ENCODE results near the gene CAMTA1. TPM values are rescaled to one million over a fixed set of nuclear protein-coding genes. Genes with fewer than 3 reads are reported as not detected.

CAMTA1 gene
- total and polyA plus RNA-seq, 9 of the 15 experiments (the other 6 are each of a cell fraction or from before 2014, with no cell fraction given) = 43.9 to 161 (median 65.9) TPM

- Histone ChIP-seq H3K27me3 (ENCODE audit: control insufficient read depth in 2 of 2, insufficient read depth in 2 of 2, low read length in 2 of 2) (peaks cover 29 to 36% of the 10 kb centered on the region in 2 experiments; a peak in 4 of 5 replicates), H3K4me3 (no peak overlapping the region), H3K4me1 (replicated peaks in 1 of 2; ENCODE audit: control insufficient read depth in 2 of 2, insufficient read depth in 2 of 2, low read length in 2 of 2) (peaks cover 4 to 20% of the 10 kb centered on the region in 2 experiments), H2AFZ (ENCODE audit: low read depth, low read length) (no peak overlapping the region), H3K9me3 (replicated peaks; ENCODE audit: control insufficient read depth, insufficient read depth, low read depth, low read length) (no peaks in the 10 kb centered on the region), H3K9me1 (ENCODE audit: control insufficient read depth, insufficient read depth, low read length) (no peaks in the 10 kb centered on the region), H3K9ac (ENCODE audit: insufficient read depth in 1 of 2, low read depth in 2 of 2, low read length in 2 of 2) (no peak overlapping the region), H3K36me3 (ENCODE audit: control insufficient read depth, insufficient read depth, low read length) (no peaks in the 10 kb centered on the region), H3K27ac (ENCODE audit: extremely low read depth, low read depth, low read length) (no peak overlapping the region), H3K4me2 (ENCODE audit: insufficient read depth, low read length) (no peak overlapping the region), H3K79me2 (ENCODE audit: control insufficient read depth, insufficient read depth, low read length) (no peaks in the 10 kb centered on the region), H4K20me1 (replicated peaks; ENCODE audit: control insufficient read depth, insufficient read depth, low read length) (no peaks in the 10 kb centered on the region)
- ATAC-seq (no peak), FAIRE-seq (no peak), DNase-seq (ENCODE audit: extremely low read depth in 1 of 4, low spot score in 3 of 4) (no peak)
- POLR2A ChIA-PET = no interaction called here
- intact Hi-C loops (cut with micrococcal nuclease) = no loop called here
- in situ Hi-C loops (cut with MboI) = no loop called here
- no TSS peak for BruUV-seq (replicated peaks)
- CTCF ChIA-PET (ENCODE audit: low intra/inter-chr PET ratio) = no interaction called here
- 3% methylated on average over 12 of the region's 12 CpGs for WGBS (ENCODE audit: insufficient coverage, low coverage, missing lambda C conversion rate)
- TF ChIP-seq MEF2A (IDR thresholded peaks at IDR 0.05; ENCODE audit: control insufficient read depth, low read depth, low read length) (no peak), ADNP (tag; IDR thresholded peaks at IDR 0.05) (no peak), KDM4B (IDR thresholded peaks at IDR 0.05; ENCODE audit: borderline replicate concordance in 2 of 2, low read depth in 1 of 2) (no peak), CHD1 (IDR thresholded peaks at IDR 0.05; ENCODE audit: low read length) (no peak), BCL6 (CRISPR knock-in tag; IDR thresholded peaks at IDR 0.05) (no peak), HIVEP1 (CRISPR knock-in tag; IDR thresholded peaks at IDR 0.05) (no peak), E2F8 (IDR thresholded peaks at IDR 0.05; ENCODE audit: low read depth, partially characterized antibody) (no peak), ZNF239 (CRISPR knock-in tag; IDR thresholded peaks at IDR 0.05) (no peak), POLR3G (IDR thresholded peaks at IDR 0.05; ENCODE audit: extremely low read depth, insufficient read length, insufficient replicate concordance) (no peak), ZNF696 (CRISPR knock-in tag; conservative IDR thresholded peaks at IDR 0.05) (no peak), ARID1B (IDR thresholded peaks at IDR 0.05) (no peak), ZKSCAN3 (CRISPR knock-in tag; IDR thresholded peaks at IDR 0.05) (no peak), ELK3 (CRISPR knock-in tag; IDR thresholded peaks at IDR 0.05) (no peak)
- TF ChIP-seq, protein P1, sequence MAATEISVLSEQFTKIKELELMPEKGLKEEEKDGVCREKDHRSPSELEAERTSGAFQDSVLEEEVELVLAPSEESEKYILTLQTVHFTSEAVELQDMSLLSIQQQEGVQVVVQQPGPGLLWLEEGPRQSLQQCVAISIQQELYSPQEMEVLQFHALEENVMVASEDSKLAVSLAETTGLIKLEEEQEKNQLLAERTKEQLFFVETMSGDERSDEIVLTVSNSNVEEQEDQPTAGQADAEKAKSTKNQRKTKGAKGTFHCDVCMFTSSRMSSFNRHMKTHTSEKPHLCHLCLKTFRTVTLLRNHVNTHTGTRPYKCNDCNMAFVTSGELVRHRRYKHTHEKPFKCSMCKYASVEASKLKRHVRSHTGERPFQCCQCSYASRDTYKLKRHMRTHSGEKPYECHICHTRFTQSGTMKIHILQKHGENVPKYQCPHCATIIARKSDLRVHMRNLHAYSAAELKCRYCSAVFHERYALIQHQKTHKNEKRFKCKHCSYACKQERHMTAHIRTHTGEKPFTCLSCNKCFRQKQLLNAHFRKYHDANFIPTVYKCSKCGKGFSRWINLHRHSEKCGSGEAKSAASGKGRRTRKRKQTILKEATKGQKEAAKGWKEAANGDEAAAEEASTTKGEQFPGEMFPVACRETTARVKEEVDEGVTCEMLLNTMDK (IDR thresholded peaks at IDR 0.05; ENCODE audit: borderline replicate concordance, insufficient read depth, low read depth, low read length, poor library complexity, severe bottlenecking) = no peak
- TF ChIP-seq, protein P2, sequence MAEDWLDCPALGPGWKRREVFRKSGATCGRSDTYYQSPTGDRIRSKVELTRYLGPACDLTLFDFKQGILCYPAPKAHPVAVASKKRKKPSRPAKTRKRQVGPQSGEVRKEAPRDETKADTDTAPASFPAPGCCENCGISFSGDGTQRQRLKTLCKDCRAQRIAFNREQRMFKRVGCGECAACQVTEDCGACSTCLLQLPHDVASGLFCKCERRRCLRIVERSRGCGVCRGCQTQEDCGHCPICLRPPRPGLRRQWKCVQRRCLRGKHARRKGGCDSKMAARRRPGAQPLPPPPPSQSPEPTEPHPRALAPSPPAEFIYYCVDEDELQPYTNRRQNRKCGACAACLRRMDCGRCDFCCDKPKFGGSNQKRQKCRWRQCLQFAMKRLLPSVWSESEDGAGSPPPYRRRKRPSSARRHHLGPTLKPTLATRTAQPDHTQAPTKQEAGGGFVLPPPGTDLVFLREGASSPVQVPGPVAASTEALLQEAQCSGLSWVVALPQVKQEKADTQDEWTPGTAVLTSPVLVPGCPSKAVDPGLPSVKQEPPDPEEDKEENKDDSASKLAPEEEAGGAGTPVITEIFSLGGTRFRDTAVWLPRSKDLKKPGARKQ (CRISPR knock-in tag; IDR thresholded peaks at IDR 0.05) = no peak
Observed at GRCh38 chr1:6907201-6907600, 121.9 kb downstream of the CAMTA1 start.
